NT2/D1 (cell line): ENCODE results near the gene C1QTNF4.
"Not testable (repeated sequence)": the region's sequence is repeated elsewhere in the genome, so short reads cannot be mapped to it uniquely, and the experiment has no call there.

Experiments
- DNase-seq: peaks from one replicate; pipeline ENCODE4 v3.0.0-alpha.2; 2011; ENCODE audit warnings: low read depth, low spot score
- H3K27me3 ChIP-seq: 2 replicates; pipeline ENCODE4 v1.6.0; 2011; ENCODE audit warnings: mild to moderate bottlenecking; ENCODE audit not compliant: insufficient read length, insufficient read depth
- H3K36me3 ChIP-seq: 2 replicates; pipeline ENCODE4 v1.6.1; 2011; ENCODE audit warnings: mild to moderate bottlenecking, low read length, mixed read lengths; ENCODE audit not compliant: insufficient read depth, insufficient read length
- H3K4me1 ChIP-seq: 2 replicates; pipeline ENCODE4 v1.5.1; 2011; ENCODE audit not compliant: insufficient read depth, insufficient read length
- H3K4me3 ChIP-seq: 2 replicates; pipeline ENCODE4 v1.5.1; 2011; ENCODE audit warnings: low read depth; ENCODE audit not compliant: insufficient read length
- H3K9ac ChIP-seq: 2 replicates; pipeline ENCODE4 v1.6.0; 2011; ENCODE audit warnings: low read depth; ENCODE audit not compliant: insufficient read length
- H3K9me3 ChIP-seq: 2 replicates; pipeline ENCODE4 v1.5.1; 2011; ENCODE audit warnings: mild to moderate bottlenecking, low read length; ENCODE audit not compliant: insufficient read depth
- SUZ12 ChIP-seq: IDR thresholded peaks from 2 replicates; pipeline ENCODE4 v1.6.1; 2011; ENCODE audit not compliant: insufficient read length, insufficient read depth; ENCODE audit errors: extremely low read depth
- YY1 ChIP-seq: IDR thresholded peaks from 2 replicates; pipeline ENCODE4 v1.6.1; 2011; ENCODE audit not compliant: insufficient read length, insufficient read depth
- ZNF274 ChIP-seq: IDR thresholded peaks from 2 replicates; pipeline ENCODE4 v1.6.1; 2011; ENCODE audit warnings: mild to moderate bottlenecking, low read depth, low read length

Gene C1QTNF4

GRCh38 chr11:47571895-47572294, 22.3 kb downstream of the C1QTNF4 start:
- no peak overlapping the region for H3K4me3 ChIP-seq
- no peaks in the 10 kb centered on the region for H3K9me3 ChIP-seq
- H3K4me1 ChIP-seq, result no peaks in the 10 kb centered on the region
- H3K9ac ChIP-seq, result no peak overlapping the region
- H3K27me3 ChIP-seq, result no peaks in the 10 kb centered on the region
- TF ChIP-seq SUZ12 (no peak), ZNF274 (no peak), YY1 (no peak)
- DNase-seq, result no peak
- H3K36me3 ChIP-seq, result peaks cover 71% of the 10 kb centered on the region

GRCh38 chr11:47571357-47571729, 22.9 kb downstream of the C1QTNF4 start:
- TF ChIP-seq SUZ12 (no peak), ZNF274 (no peak), YY1 (no peak)
- Histone ChIP-seq H3K4me3 (no peak overlapping the region), H3K36me3 (peaks cover 69% of the 10 kb centered on the region), H3K4me1 (no peaks in the 10 kb centered on the region), H3K27me3 (no peaks in the 10 kb centered on the region), H3K9ac (no peak overlapping the region), H3K9me3 (no peaks in the 10 kb centered on the region)
- no peak for DNase-seq

- H3K4me3 ChIP-seq, result no peak overlapping the region
- no peak for DNase-seq
- TF ChIP-seq SUZ12 (no peak), ZNF274 (no peak), YY1 (no peak)
- no peak overlapping the region for H3K9ac ChIP-seq
- no peaks in the 10 kb centered on the region for H3K9me3 ChIP-seq
- H3K4me1 ChIP-seq, result no peaks in the 10 kb centered on the region
- peaks cover 68% of the 10 kb centered on the region for H3K36me3 ChIP-seq
- H3K27me3 ChIP-seq, result no peaks in the 10 kb centered on the region
Measured at GRCh38 chr11:47570651-47571356, 23.4 kb downstream of the C1QTNF4 start.

- Histone ChIP-seq H3K9me3 (no peaks in the 10 kb centered on the region), H3K27me3 (no peaks in the 10 kb centered on the region), H3K9ac (no peak overlapping the region), H3K4me3 (no peak overlapping the region), H3K4me1 (no peaks in the 10 kb centered on the region), H3K36me3 (peaks cover 60% of the 10 kb centered on the region)
- TF ChIP-seq ZNF274 (no peak), SUZ12 (no peak), YY1 (no peak)
- no peak for DNase-seq
Measured at GRCh38 chr11:47569646-47570045, 24.6 kb downstream of the C1QTNF4 start.

- peak overlapping the region; percentile 99 for H3K9ac ChIP-seq
- no peak for DNase-seq
- H3K4me3 ChIP-seq, result peak overlapping the region; percentile 85
- H3K4me1 ChIP-seq, result no peaks in the 10 kb centered on the region
- no peaks in the 10 kb centered on the region for H3K9me3 ChIP-seq
- H3K27me3 ChIP-seq, result no peaks in the 10 kb centered on the region
- no peak for TF ChIP-seq SUZ12
- TF ChIP-seq YY1, result no peak
- TF ChIP-seq ZNF274, result no peak
- H3K36me3 ChIP-seq, result peaks cover 29% of the 10 kb centered on the region
Measured at GRCh38 chr11:47566149-47566698, 28.0 kb downstream of the C1QTNF4 start.

GRCh38 chr11:47565340-47566148, 28.7 kb downstream of the C1QTNF4 start, which contains the start of gene PTPMT1:
PTPMT1 (plus strand) TSS chr11:47565599; CDS start chr11:47565623, 24 bp downstream.
- DNase-seq, result no peak

GRCh38 chr11:47564933-47565339, 29.3 kb downstream of the C1QTNF4 start:
- no peaks in the 10 kb centered on the region for H3K9me3 ChIP-seq
- no peaks in the 10 kb centered on the region for H3K27me3 ChIP-seq
- TF ChIP-seq ZNF274 (no peak), SUZ12 (no peak), YY1 (no peak)
- H3K9ac ChIP-seq, result peak overlapping the region; percentile 99
- no peaks in the 10 kb centered on the region for H3K4me1 ChIP-seq
- H3K36me3 ChIP-seq, result peaks cover 22% of the 10 kb centered on the region
- no peak for DNase-seq
- peak overlapping the region; percentile 85 for H3K4me3 ChIP-seq

More at GRCh38 chr11:47565340-47566148, 28.7 kb downstream of the C1QTNF4 start, which contains the start of gene PTPMT1:
- Histone ChIP-seq H3K36me3 (peaks cover 26% of the 10 kb centered on the region), H3K9me3 (no peaks in the 10 kb centered on the region), H3K4me3 (peak within 1 kb of the TSS; percentile 85), H3K9ac (peak within 1 kb of the TSS; percentile 99), H3K27me3 (no peaks in the 10 kb centered on the region), H3K4me1 (no peaks in the 10 kb centered on the region)
- TF ChIP-seq SUZ12 (no peak), YY1 (no peak), ZNF274 (no peak)

GRCh38 chr11:47564366-47564765, 29.8 kb downstream of the C1QTNF4 start:
- not testable (repeated sequence) for H3K9ac ChIP-seq, DNase-seq, H3K4me3 ChIP-seq, H3K9me3 ChIP-seq, H3K4me1 ChIP-seq, H3K27me3 ChIP-seq
- H3K36me3 ChIP-seq, result peaks cover 16% of the 10 kb centered on the region

- H3K9me3 ChIP-seq, H3K36me3 ChIP-seq, H3K4me3 ChIP-seq, H3K4me1 ChIP-seq, H3K9ac ChIP-seq, H3K27me3 ChIP-seq, DNase-seq: not testable (repeated sequence)
Measured at GRCh38 chr11:47562393-47562792, 31.8 kb downstream of the C1QTNF4 start.
